Parathyroid adenoma (tissue), 2 donors: Measurements from ENCODE around the gene RAB4B.
"Not testable (repeated sequence)": the region's sequence is repeated elsewhere in the genome, so short reads cannot be mapped to it uniquely, and the experiment has no call there.

Source experiments
- H2AFZ ChIP-seq: fragments of 300-600 bp; sonication (generic); one replicate; pipeline ENCODE4 v1.7.0; 2017; ENCODE audit warnings: antibody characterized with exemption, mild to moderate bottlenecking
- H3K27ac ChIP-seq: fragments of 300-600 bp; sonication (generic); one replicate; pipeline ENCODE4 v1.7.0; 2017
- H3K27me3 ChIP-seq: fragments of 300-600 bp; sonication (generic); one replicate; pipeline ENCODE4 v1.7.0; 2017; ENCODE audit warnings: low read length; ENCODE audit not compliant: control insufficient read depth, insufficient read depth
- H3K36me3 ChIP-seq: fragments of 300-600 bp; sonication (generic); one replicate; pipeline ENCODE4 v1.7.0; 2017; ENCODE audit warnings: low read length; ENCODE audit not compliant: control insufficient read depth, insufficient read depth
- H3K4me1 ChIP-seq: fragments of 300-600 bp; sonication (generic); one replicate; pipeline ENCODE4 v1.7.0; 2017; ENCODE audit warnings: control low read depth
- H3K4me2 ChIP-seq: fragments of 300-600 bp; sonication (generic); one replicate; pipeline ENCODE4 v1.7.0; 2017; ENCODE audit warnings: low read length
- H3K4me3 ChIP-seq: fragments of 300-600 bp; sonication (generic); one replicate; pipeline ENCODE4 v1.7.0; 2017; ENCODE audit warnings: low read depth, low read length
- H3K79me2 ChIP-seq: fragments of 300-600 bp; sonication (generic); one replicate; pipeline ENCODE4 v1.7.0; 2017; ENCODE audit warnings: control low read depth
- H3K9ac ChIP-seq: fragments of 300-600 bp; sonication (generic); one replicate; pipeline ENCODE4 v1.7.0; 2017; ENCODE audit warnings: mild to moderate bottlenecking
- H3K9me3 ChIP-seq: fragments of 300-600 bp; sonication (generic); one replicate; pipeline ENCODE4 v1.7.0; 2017; ENCODE audit warnings: low read length; ENCODE audit not compliant: control insufficient read depth
- TF ChIP-seq, protein P1 (sequence below): fragments of 300-600 bp; sonication (generic); IDR thresholded peaks from one replicate; pipeline ENCODE4 v1.7.0; 2017; ENCODE audit warnings: antibody characterized with exemption, mild to moderate bottlenecking
- donor health status: primary hyperparathyroidism.

Gene RAB4B

DNA sequence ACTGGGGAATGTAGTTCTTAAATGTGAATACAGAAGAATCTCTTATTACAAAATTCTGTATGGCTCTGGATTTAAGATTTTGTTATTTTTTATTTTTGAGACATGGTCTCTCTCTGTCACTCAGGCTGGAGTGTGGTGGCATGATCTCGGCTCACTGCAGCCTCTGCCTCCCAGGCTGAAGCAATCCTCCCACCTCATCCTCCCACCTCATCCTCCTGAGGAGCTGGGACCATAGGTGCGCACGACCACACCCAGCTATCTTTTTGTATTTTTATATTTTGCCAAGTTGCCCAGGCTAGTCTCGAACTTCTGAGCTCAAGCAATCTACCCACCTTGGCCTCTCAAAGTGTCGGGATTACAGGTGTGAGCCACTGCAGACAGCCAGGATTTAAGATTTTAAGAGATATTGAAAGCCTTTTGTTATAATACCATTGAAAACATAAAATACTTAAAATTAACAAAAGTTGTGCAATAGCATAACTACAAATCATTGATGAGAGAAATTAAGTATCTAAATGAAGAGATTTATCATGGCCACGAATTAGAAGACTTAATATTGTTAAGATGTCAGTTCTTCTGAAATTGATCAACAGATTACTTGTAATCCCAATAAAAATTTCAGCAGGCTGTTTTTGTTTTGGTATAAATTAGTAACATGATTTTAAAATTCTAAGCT, 58.8 kb downstream of the RAB4B start:
- Histone ChIP-seq H3K27ac (no peak overlapping the region), H3K27me3 (no peaks in the 10 kb centered on the region), H2AFZ (no peak overlapping the region), H3K79me2 (no peaks in the 10 kb centered on the region), H3K9ac (no peak overlapping the region), H3K36me3 (no peaks in the 10 kb centered on the region), H3K4me2 (no peak overlapping the region), H3K4me3 (no peak overlapping the region), H3K4me1 (no peaks in the 10 kb centered on the region), H3K9me3 (no peaks in the 10 kb centered on the region)
- TF ChIP-seq, protein P1, sequence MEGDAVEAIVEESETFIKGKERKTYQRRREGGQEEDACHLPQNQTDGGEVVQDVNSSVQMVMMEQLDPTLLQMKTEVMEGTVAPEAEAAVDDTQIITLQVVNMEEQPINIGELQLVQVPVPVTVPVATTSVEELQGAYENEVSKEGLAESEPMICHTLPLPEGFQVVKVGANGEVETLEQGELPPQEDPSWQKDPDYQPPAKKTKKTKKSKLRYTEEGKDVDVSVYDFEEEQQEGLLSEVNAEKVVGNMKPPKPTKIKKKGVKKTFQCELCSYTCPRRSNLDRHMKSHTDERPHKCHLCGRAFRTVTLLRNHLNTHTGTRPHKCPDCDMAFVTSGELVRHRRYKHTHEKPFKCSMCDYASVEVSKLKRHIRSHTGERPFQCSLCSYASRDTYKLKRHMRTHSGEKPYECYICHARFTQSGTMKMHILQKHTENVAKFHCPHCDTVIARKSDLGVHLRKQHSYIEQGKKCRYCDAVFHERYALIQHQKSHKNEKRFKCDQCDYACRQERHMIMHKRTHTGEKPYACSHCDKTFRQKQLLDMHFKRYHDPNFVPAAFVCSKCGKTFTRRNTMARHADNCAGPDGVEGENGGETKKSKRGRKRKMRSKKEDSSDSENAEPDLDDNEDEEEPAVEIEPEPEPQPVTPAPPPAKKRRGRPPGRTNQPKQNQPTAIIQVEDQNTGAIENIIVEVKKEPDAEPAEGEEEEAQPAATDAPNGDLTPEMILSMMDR, result no peak

- not testable (repeated sequence) for H2AFZ ChIP-seq, H3K4me3 ChIP-seq, H3K36me3 ChIP-seq, H3K79me2 ChIP-seq, H3K9ac ChIP-seq, H3K9me3 ChIP-seq, H3K27ac ChIP-seq, H3K4me2 ChIP-seq, H3K27me3 ChIP-seq, H3K4me1 ChIP-seq
Measured at GRCh38 chr19:40838477-40838876, 60.4 kb downstream of the RAB4B start.

DNA sequence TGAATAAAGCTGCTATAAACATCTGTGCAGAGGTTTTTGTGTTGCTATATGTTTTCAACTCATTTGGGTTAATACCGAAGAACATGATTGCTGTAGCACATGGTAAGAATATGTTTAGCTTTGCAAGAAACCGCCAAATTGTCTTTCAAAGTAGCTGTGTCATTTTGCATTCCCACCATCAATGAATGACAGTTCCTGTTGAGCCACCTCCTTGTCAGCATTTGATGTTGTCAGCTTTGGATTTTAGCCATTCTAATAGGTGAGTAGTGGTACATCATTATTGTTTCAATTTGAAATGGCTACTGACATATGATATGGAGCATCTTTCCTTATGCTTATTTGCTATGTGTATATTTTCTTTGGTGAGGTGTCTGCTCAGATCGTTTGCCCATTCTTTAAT, 64.0 kb downstream of the RAB4B start:
- H3K36me3 ChIP-seq, H3K27me3 ChIP-seq, H3K27ac ChIP-seq, H3K4me1 ChIP-seq, H3K9me3 ChIP-seq, H3K79me2 ChIP-seq, H3K4me2 ChIP-seq, H2AFZ ChIP-seq, H3K9ac ChIP-seq, H3K4me3 ChIP-seq: not testable (repeated sequence)

- H3K27me3 ChIP-seq, result not testable (repeated sequence)
Measured at GRCh38 chr19:40842997-40843652, 65.1 kb downstream of the RAB4B start.

GRCh38 chr19:40843653-40844052, 65.6 kb downstream of the RAB4B start:
- not testable (repeated sequence) for H3K4me2 ChIP-seq, H3K79me2 ChIP-seq, H3K36me3 ChIP-seq, H3K4me3 ChIP-seq, H3K27me3 ChIP-seq, H3K4me1 ChIP-seq, H3K9me3 ChIP-seq, H3K9ac ChIP-seq, H3K27ac ChIP-seq
- peak overlapping the region; percentile 62 for H2AFZ ChIP-seq

More at GRCh38 chr19:40842997-40843652, 65.1 kb downstream of the RAB4B start:
- H3K9ac ChIP-seq, H3K9me3 ChIP-seq, H3K36me3 ChIP-seq, H3K4me2 ChIP-seq, H3K4me1 ChIP-seq, H3K4me3 ChIP-seq, H3K79me2 ChIP-seq, H2AFZ ChIP-seq, H3K27ac ChIP-seq: not testable (repeated sequence)
